ENCODE measurements around the gene RPTOR.

The RPTOR gene

DNA sequence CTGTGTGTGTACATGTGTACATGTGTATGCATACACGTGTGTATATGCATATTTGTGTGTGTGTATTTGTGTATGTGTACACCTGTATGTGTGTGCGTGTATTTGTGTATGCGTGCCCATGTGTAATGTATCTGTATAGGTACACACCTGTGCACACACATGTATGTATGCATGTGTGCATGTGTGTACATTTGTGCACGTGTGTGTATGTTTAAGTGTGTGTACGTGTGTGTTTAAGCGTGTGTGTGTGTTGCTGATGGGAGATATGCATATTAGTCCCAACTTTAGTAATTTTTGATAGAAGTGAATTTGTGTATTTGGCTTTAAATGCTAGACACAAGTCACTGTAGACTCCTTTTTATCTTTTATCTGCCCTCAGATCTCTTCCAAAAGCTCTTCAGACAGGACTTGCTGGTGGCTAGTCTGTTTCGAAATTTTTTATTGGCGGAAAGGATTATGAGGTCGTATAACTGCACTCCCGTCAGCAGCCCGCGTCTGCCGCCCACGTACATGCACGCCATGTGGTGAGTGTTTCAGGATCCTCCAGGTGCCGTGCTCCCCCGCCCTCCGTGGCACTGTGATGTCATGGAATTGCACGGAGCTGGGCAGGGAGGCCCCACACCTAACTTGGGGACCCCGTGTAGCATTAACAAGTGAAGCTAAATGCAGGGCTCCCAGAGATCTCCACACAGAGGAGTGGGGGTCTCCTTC, 278.2 kb downstream of the RPTOR start:
- Histone ChIP-seq H3K4me3 (ENCODE audit: low read depth, low read length) (no peak overlapping the region), H3K9me3 (no peaks in the 10 kb centered on the region), H3K27me3 (no peaks in the 10 kb centered on the region), H3K36me3 (peaks cover 3% of the 10 kb centered on the region; the same call in 1 of the 2 replicates), H3K4me1 (peaks cover 30% of the 10 kb centered on the region)
- DNase-seq = no peak
- TF ChIP-seq, protein P1, sequence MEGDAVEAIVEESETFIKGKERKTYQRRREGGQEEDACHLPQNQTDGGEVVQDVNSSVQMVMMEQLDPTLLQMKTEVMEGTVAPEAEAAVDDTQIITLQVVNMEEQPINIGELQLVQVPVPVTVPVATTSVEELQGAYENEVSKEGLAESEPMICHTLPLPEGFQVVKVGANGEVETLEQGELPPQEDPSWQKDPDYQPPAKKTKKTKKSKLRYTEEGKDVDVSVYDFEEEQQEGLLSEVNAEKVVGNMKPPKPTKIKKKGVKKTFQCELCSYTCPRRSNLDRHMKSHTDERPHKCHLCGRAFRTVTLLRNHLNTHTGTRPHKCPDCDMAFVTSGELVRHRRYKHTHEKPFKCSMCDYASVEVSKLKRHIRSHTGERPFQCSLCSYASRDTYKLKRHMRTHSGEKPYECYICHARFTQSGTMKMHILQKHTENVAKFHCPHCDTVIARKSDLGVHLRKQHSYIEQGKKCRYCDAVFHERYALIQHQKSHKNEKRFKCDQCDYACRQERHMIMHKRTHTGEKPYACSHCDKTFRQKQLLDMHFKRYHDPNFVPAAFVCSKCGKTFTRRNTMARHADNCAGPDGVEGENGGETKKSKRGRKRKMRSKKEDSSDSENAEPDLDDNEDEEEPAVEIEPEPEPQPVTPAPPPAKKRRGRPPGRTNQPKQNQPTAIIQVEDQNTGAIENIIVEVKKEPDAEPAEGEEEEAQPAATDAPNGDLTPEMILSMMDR (IDR thresholded peaks at IDR 0.05; ENCODE audit: low read depth, low read length) = no peak

DNA sequence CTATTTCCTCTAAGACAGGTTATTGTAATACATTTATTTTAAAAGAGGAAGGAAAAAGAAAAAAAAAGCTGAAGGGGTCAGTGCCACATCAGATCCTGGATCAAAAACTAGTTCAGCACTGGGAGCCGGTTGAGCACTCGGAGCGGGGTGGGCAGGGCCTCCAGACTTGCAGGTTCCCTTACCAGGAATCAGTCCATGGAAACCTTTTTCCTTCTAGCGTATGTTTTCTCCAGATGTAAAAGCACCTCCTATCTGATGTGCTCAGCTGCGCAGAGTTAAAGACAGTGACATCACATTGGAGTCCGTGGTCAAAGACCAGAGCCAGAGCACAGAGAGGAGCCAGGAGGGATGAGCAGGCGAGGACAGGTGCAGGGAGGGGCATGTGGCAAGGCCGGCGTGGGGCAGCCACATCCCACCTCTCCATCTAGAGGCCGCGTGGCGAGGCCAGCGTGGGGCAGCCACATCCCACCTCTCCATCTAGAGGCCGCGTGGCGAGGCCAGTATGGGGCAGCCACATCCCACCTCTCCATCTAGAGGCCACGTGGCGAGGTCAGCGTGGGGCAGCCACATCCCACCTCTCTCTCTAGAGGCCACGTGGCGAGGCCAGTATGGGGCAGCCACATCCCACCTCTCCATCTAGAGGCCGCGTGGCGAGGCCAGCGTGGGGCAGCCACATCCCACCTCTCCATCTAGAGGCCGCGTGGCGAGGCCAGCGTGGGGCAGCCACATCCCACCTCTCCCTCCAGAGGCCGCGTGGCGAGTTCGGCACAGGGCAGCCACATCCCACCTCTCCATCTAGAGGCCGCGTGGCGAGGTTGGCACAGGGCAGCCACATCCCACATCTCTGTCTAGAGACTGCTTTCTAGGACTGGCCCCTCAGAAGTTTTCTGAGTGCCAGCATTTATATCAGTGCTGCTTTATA, 280.2 kb downstream of the RPTOR start:
- TF ChIP-seq, protein P1 (IDR thresholded peaks at IDR 0.05; ENCODE audit: low read depth, low read length) = no peak
- Histone ChIP-seq H3K27me3 (no peaks in the 10 kb centered on the region), H3K4me3 (ENCODE audit: low read depth, low read length) (no peak overlapping the region), H3K9me3 (no peaks in the 10 kb centered on the region), H3K36me3 (0 out of 2 replicates have a peak, but pooled peaks cover 3% of the 10 kb centered on the region), H3K4me1 (peaks cover 18% of the 10 kb centered on the region)
- no peak for DNase-seq

DNA sequence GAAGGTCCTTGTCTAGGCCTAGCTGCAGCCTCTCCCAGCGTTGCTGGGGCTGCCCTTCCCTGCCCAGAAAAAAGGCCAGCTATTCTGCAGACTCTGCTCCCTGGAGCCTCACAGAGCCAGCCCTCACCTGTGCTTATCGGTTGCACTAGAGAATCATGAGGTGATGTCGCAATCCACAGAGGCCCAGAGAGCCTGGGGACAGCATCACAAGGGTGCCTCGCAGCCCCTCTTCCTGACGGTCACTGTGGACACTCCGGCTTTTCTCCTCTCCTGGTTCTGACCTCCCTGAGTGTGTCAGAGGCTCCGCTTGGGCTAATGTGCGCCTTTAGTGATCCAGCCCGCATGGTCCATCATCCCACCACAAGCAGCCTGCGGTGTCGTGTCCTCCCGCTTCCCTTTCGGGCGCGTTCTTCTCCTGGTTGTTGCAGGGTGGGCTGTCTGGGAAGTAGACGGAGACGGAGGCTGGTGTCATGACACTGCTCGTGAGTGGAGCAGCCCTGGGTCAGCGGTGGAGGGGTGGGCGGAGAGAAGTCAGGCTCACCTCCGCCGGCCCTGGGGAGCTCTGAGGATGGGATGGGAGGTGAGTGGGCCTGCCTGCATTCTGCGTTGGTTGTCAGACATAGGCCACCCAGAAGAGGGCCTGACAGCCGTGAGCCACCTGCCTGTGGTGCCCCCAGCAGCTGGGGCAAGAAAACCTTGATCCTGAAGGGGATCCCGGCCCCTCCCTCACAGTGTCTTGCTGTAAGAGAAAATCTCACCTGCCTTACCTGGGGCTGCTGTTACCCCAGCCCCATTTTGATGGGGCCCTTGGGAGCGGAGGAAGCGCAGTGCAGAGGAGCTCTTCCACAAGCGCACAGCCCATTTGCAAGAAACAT, 281.1 kb downstream of the RPTOR start:
- no peaks in the 10 kb centered on the region for H3K27me3 ChIP-seq
- H3K4me3 ChIP-seq (ENCODE audit: low read depth, low read length) = no peak overlapping the region
- TF ChIP-seq, protein P1 (IDR thresholded peaks at IDR 0.05; ENCODE audit: low read depth, low read length) = no peak
- no peaks in the 10 kb centered on the region for H3K9me3 ChIP-seq
- 0 out of 2 replicates have a peak, but pooled peaks cover 3% of the 10 kb centered on the region for H3K36me3 ChIP-seq
- DNase-seq = no peak
- H3K4me1 ChIP-seq = peaks cover 15% of the 10 kb centered on the region

DNA sequence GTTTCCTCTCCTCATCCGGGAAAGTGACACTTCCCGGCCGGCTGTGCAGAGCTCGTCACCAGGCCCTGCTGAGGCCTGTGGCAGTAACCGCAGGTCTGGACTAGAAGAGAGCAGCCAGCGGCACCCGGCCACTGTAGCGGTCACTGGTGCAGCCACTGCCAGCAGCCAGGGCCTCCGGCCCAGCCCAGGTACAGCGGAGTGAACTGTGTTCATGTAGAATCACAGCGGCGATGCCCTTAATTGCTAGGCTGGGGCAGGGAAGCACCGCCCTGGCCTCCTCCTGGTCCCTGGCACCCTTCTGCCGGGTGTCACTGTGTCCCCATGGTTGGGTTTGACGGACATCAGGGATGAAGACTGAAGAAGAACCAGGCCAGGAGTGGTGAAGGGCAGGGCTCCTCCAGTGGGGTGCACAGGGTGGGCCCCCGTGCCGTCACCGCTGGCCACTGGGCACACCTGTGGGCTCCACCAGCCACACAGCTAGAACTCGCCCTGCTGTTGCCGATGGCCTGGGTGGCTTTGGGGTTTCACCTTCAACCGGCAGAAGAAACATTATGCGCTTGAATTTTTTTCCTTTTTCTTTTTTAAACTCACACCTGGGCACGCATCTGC, 281.8 kb downstream of the RPTOR start:
- no peaks in the 10 kb centered on the region for H3K9me3 ChIP-seq
- H3K27me3 ChIP-seq = no peaks in the 10 kb centered on the region
- TF ChIP-seq, protein P1 (IDR thresholded peaks at IDR 0.05; ENCODE audit: low read depth, low read length) = no peak
- 0 out of 2 replicates have a peak, but pooled peaks cover 3% of the 10 kb centered on the region for H3K36me3 ChIP-seq
- DNase-seq = no peak
- no peak overlapping the region for H3K4me3 ChIP-seq (ENCODE audit: low read depth, low read length)
- peaks cover 15% of the 10 kb centered on the region for H3K4me1 ChIP-seq

DNA sequence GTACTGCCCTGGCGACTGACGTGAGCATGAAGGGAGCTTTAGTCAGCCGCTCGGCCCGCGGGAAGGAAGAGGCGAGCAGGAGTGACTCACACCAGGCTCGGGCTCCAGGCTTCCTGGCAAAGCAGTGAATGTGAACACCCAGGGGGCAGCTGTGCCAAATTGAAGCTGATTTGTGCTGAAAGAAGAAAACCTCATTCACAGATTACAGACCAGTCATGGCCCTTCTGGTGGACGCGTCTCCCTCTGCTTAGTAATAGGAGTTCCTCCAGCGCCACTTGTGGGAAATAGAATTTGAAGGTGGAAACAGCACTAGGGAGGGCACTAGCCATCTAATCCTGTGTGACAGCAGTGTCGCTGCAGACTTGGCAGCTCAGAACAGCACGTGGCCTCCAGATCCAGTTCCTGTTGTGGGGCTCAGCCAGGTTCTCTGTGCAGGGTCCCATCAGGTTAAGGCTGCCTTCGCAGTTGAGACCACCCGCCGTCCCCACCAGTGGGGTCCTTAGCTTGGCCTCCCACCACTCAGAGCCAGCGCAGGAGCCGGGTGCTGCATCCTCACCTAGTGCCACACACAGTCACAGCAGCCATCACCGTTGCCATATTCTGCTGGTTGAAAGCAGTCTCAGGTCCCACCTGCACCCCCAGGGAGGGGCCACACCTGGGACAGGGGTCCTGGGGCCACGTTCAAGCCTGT, 282.5 kb downstream of the RPTOR start:
- TF ChIP-seq, protein P1 (IDR thresholded peaks at IDR 0.05; ENCODE audit: low read depth, low read length) = peak; percentile 22; the same call in 1 of the 2 replicates
- Histone ChIP-seq H3K9me3 (no peaks in the 10 kb centered on the region), H3K36me3 (0 out of 2 replicates have a peak, but pooled peaks cover 3% of the 10 kb centered on the region), H3K4me3 (ENCODE audit: low read depth, low read length) (no peak overlapping the region), H3K27me3 (no peaks in the 10 kb centered on the region), H3K4me1 (peaks cover 18% of the 10 kb centered on the region)
- DNase-seq = peak; percentile 87

All from BE2C (cell line).